ENCODE data around the gene COLGALT1.
"Not testable (repeated sequence)": the region's sequence is repeated elsewhere in the genome, so short reads cannot be mapped to it uniquely, and the experiment has no call there.

The COLGALT1 gene

GRCh38 chr19:17562561-17562960 lies 7.1 kb downstream of the COLGALT1 start:
- DNase-seq = no peak

- no peak for DNase-seq
These were observed 9.3 kb downstream of the COLGALT1 start for GRCh38 chr19:17564781-17565180.

GRCh38 chr19:17565611-17566010 lies 10.2 kb downstream of the COLGALT1 start:
- DNase-seq = peak; percentile 35 to 58 (median 52)

GRCh38 chr19:17567940-17568339 lies 12.5 kb downstream of the COLGALT1 start:
- no peak for DNase-seq

- not testable (repeated sequence) for DNase-seq
These were observed 14.8 kb downstream of the COLGALT1 start for GRCh38 chr19:17570291-17570690.

GRCh38 chr19:17570791-17571190 lies 15.3 kb downstream of the COLGALT1 start:
- no peak for DNase-seq

- no peak for DNase-seq
These were observed 17.2 kb downstream of the COLGALT1 start for GRCh38 chr19:17572638-17573037.

- DNase-seq = no peak
These were observed 20.7 kb downstream of the COLGALT1 start for GRCh38 chr19:17575871-17576757.

- no peak for DNase-seq
These were observed 21.5 kb downstream of the COLGALT1 start for GRCh38 chr19:17576758-17577456.

- DNase-seq = no peak
These were observed 22.1 kb downstream of the COLGALT1 start for GRCh38 chr19:17577457-17578097.

- DNase-seq = peak; percentile 59 to 82 (median 76)
These were observed 24.3 kb downstream of the COLGALT1 start for GRCh38 chr19:17579661-17580244.

- no peak for DNase-seq
These were observed 25.2 kb downstream of the COLGALT1 start for GRCh38 chr19:17580470-17581144.

GRCh38 chr19:17581211-17581874 lies 25.9 kb downstream of the COLGALT1 start:
- no peak for DNase-seq

GRCh38 chr19:17582613-17583012 lies 27.2 kb downstream of the COLGALT1 start:
- DNase-seq = no peak

GRCh38 chr19:17584132-17584531 lies 28.7 kb downstream of the COLGALT1 start:
- no peak for DNase-seq

- not testable (repeated sequence) for DNase-seq
These were observed 29.9 kb downstream of the COLGALT1 start for GRCh38 chr19:17585395-17585794.

- no peak for DNase-seq
These were observed 35.4 kb downstream of the COLGALT1 start for GRCh38 chr19:17590866-17591265.

GRCh38 chr19:17594296-17594695 lies 38.8 kb downstream of the COLGALT1 start:
- not testable (repeated sequence) for DNase-seq

GRCh38 chr19:17598063-17598462 lies 42.6 kb downstream of the COLGALT1 start:
- DNase-seq = not testable (repeated sequence)

GRCh38 chr19:17598953-17599352 lies 43.5 kb downstream of the COLGALT1 start:
- no peak for DNase-seq

GRCh38 chr19:17599780-17600179 lies 44.3 kb downstream of the COLGALT1 start:
- no peak for DNase-seq

- no peak for DNase-seq
These were observed 46.2 kb downstream of the COLGALT1 start for GRCh38 chr19:17601683-17602082.
